Measurements from ENCODE around the gene CPNE5. TPM values are rescaled to one million over a fixed set of nuclear protein-coding genes. Genes with fewer than 3 reads are reported as not detected.

Gene CPNE5
- total and polyA plus RNA-seq, 9 donors: 1.4 to 22.1 (median 6.2) TPM

DNA sequence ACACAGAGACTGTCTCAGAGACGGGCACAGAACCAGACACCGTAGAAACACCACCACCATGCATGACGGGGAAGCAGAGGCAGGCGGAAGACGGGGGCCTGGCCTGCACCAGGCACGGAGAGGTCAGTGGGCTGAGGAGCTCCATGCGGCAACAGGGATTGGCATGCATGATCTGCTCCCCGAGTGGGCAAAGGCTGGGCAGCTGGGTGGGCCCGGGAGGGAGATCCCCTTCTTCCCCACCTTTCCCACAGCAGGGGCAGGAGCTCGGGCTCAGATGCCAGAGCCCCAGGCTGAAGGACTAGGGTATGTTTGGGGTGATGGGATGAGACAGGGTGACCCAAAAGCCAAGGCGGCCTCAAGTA is 98.4 kb downstream of the CPNE5 start:
- intact Hi-C loops (cut with DNase I): loop anchor here in 1 of 4 donors (10.0 kb wide), 1 partner anchor 126 kb away; no protein-coding TSS in a partner anchor
- Histone ChIP-seq H3K4me1 (ENCODE audit: insufficient read depth) (peaks cover under 1% of the 10 kb centered on the region), H3K27ac (no peak overlapping the region), H3K36me3 (no peaks in the 10 kb centered on the region), H3K4me3 (no peak overlapping the region), H3K27me3 (no peaks in the 10 kb centered on the region), H3K9me3 (no peaks in the 10 kb centered on the region)
- WGBS, 3 donors: 83 to 89% (median 89%) methylated on average over 11 of the region's 11 CpGs
- no peak for DNase-seq
- TF ChIP-seq EP300 (IDR thresholded peaks at IDR 0.05) (no peak), POLR2A (IDR thresholded peaks at IDR 0.05) (no peak)
- TF ChIP-seq, protein P1, sequence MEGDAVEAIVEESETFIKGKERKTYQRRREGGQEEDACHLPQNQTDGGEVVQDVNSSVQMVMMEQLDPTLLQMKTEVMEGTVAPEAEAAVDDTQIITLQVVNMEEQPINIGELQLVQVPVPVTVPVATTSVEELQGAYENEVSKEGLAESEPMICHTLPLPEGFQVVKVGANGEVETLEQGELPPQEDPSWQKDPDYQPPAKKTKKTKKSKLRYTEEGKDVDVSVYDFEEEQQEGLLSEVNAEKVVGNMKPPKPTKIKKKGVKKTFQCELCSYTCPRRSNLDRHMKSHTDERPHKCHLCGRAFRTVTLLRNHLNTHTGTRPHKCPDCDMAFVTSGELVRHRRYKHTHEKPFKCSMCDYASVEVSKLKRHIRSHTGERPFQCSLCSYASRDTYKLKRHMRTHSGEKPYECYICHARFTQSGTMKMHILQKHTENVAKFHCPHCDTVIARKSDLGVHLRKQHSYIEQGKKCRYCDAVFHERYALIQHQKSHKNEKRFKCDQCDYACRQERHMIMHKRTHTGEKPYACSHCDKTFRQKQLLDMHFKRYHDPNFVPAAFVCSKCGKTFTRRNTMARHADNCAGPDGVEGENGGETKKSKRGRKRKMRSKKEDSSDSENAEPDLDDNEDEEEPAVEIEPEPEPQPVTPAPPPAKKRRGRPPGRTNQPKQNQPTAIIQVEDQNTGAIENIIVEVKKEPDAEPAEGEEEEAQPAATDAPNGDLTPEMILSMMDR (IDR thresholded peaks at IDR 0.05): no peak

DNA sequence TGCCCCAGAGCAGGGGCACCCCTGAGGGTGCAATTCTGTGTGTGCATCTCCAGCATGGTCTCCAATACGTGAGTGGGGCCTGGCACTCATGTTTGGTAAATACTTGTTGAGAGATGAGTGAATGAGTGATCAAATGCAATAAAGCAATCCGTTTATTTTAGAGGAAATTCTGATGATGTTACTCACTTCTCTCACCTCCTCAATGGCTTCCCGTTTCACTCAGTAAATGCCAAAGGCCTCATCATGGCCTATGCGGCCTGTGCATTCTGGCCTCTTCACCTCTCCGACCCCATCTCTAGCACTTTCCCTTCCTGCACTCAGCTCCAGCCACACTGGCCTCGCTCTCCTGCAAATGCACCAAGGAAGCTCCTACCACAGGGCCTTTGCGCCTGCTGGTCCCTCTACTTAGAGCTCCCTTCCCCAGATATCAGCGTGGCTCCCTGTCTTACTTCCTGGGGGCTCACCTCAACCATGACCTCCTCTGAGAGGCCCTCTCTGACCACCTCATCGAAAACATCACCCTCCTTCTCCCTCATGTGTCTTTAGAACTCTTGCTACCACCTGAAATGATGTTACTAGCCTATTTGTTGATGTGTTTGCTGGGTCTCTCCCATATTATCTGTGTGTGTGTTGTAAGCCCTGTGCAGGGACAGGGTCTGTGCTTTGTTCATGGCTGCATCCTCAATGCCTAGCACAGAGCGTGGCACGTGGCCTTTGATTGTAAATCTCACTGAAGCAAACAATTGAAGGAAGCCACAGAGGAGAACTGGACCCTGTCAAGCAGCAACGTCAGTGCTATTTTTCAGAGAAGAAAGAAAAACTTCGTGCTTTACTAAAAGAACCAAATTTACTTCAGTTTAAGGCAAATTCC is 99.1 kb downstream of the CPNE5 start:
- Histone ChIP-seq H3K36me3 (no peaks in the 10 kb centered on the region), H3K9me3 (no peaks in the 10 kb centered on the region), H3K4me1 (ENCODE audit: insufficient read depth) (peaks cover 5% of the 10 kb centered on the region), H3K4me3 (no peak overlapping the region), H3K27ac (no peak overlapping the region), H3K27me3 (no peaks in the 10 kb centered on the region)
- 76 to 77% (median 76%) methylated on average over 13 of the region's 13 CpGs for WGBS, 3 donors
- intact Hi-C loops (cut with DNase I): loop anchor here in 1 of 4 donors (10.0 kb wide), 1 partner anchor 125 kb away; no protein-coding TSS in a partner anchor
- TF ChIP-seq POLR2A (IDR thresholded peaks at IDR 0.05): no peak
- TF ChIP-seq, protein P1 (IDR thresholded peaks at IDR 0.05): no peak
- TF ChIP-seq EP300 (IDR thresholded peaks at IDR 0.05): no peak
- DNase-seq: no peak

DNA sequence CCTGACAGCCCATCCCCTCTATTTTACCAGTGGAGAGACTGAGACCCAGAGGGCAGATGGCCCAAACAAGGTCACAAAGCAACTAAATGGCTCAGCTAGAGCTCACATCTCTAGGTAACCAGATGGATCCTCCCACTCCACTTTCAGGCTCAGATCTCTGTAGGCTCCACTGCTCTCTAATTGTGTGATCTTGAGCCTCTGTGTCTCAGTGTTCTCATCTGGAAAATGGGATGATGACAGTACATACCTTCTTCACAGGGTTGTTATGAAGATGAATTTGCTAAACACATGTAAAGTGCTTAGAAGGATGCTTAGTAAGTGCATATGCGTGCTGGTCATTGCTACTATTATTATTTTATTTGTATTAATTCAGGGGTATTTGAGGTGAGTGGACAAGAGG is 101.1 kb downstream of the CPNE5 start:
- intact Hi-C loops (cut with DNase I): no loop called here
- TF ChIP-seq, protein P1 (IDR thresholded peaks at IDR 0.05): no peak
- no peak for TF ChIP-seq POLR2A (IDR thresholded peaks at IDR 0.05)
- no peak for TF ChIP-seq EP300 (IDR thresholded peaks at IDR 0.05)
- Histone ChIP-seq H3K9me3 (no peaks in the 10 kb centered on the region), H3K4me3 (no peak overlapping the region), H3K4me1 (ENCODE audit: insufficient read depth) (peaks cover 5% of the 10 kb centered on the region), H3K27me3 (no peaks in the 10 kb centered on the region), H3K36me3 (no peaks in the 10 kb centered on the region), H3K27ac (no peak overlapping the region)
- WGBS, 3 donors: 90 to 100% (median 94%) methylated on average over 1 of the region's 1 CpG
- no peak for DNase-seq

DNA sequence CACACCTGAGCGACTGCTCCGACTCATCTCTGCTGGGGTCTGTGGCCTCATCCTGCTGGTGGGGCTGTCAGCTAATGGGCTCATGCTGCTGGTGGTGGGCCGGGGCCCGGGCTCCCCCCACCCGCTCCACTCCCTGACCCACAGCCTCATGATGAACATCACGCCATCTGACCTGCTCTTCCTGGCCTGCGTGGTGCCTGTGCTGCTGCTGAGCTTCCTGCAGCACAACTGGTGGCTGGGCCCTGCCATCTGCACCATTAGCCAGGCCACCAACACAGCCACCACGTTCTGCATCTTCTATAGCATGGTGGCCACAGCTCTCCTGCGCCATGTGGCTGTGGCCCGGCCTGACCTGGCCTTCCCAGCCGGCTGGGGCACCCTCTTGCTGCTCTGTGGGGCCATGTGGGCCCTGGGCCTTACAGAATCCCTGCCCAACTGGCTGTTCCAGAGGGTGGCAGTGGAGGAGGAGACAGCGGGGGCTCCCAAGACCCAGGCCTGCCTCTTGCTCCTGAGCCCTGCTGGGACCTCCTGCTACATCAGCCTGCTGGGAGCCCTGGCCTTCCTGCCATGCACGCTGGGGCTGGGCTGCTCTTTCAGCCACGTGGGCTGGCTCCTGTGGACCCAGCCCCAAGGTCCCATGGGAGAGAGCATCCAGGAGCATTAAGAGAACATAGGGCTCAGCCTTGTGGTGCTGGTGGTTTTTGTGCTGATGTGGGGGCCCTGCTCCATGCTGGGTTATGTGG is 102.0 kb downstream of the CPNE5 start:
- intact Hi-C loops (cut with DNase I): no loop called here
- TF ChIP-seq POLR2A (IDR thresholded peaks at IDR 0.05) (no peak), EP300 (IDR thresholded peaks at IDR 0.05) (no peak)
- TF ChIP-seq, protein P1 (IDR thresholded peaks at IDR 0.05): no peak
- no peak overlapping the region for H3K27ac ChIP-seq
- H3K9me3 ChIP-seq: no peaks in the 10 kb centered on the region
- H3K4me1 ChIP-seq (ENCODE audit: insufficient read depth): peaks cover 5% of the 10 kb centered on the region
- H3K36me3 ChIP-seq: no peaks in the 10 kb centered on the region
- no peak for DNase-seq
- WGBS, 3 donors: 88 to 93% (median 90%) methylated on average over 13 to 14 of the region's 14 CpGs
- H3K27me3 ChIP-seq: no peaks in the 10 kb centered on the region
- no peak overlapping the region for H3K4me3 ChIP-seq

Measured in ovary (tissue), 9 donors.